PC-3 (cell line): ENCODE measurements around the gene NTN4. TPM values are rescaled to one million over a fixed set of nuclear protein-coding genes. Genes with fewer than 3 reads are reported as not detected.

Experiments
- ATAC-seq: fragments of 200-7000 bp; cut with Tn5 transposase; 2 replicates; pipeline ENCODE4 v1.9.1; 2020; ENCODE audit warnings: mild to moderate bottlenecking, moderate library complexity
- BruUV-seq: library from RNA; stranded (reverse); fragments of 400-500 nt; replicated peaks from 2 replicates; lab custom pipeline; 2021; lab: Mats Ljungman, UMichigan
- CTCF ChIA-PET: fragments of 300-600 bp; sonication (Branson Sonifier 250); formaldehyde crosslinking; loops from one replicate; lab custom pipeline; 2022; ENCODE audit warnings: antibody characterized with exemption; lab: Charles Lee
- POLR2A ChIA-PET: fragments of 300-600 bp; sonication (Branson Sonifier 250); formaldehyde crosslinking; loops from one replicate; lab custom pipeline; 2022; ENCODE audit warnings: antibody characterized with exemption; ENCODE audit not compliant: unreplicated experiment; lab: Charles Lee
- DNase-seq: peaks from one replicate; pipeline ENCODE4 v3.0.0-alpha.2; 2015
- H2AFZ ChIP-seq: fragments of 300-600 bp; sonication (generic); 2 replicates; pipeline ENCODE4 v1.6.0; 2016; ENCODE audit warnings: antibody characterized with exemption, low read length
- H3F3A ChIP-seq: fragments of 300-600 bp; sonication (generic); one replicate; pipeline ENCODE4 v1.6.0; 2017; ENCODE audit warnings: antibody characterized with exemption, low read length, control low read depth, mild to moderate bottlenecking; ENCODE audit not compliant: unreplicated experiment
- H3K27ac ChIP-seq: fragments of 300-600 bp; sonication (generic); 2 replicates; pipeline ENCODE4 v1.5.1; 2016; ENCODE audit warnings: mild to moderate bottlenecking, low read length
- H3K27me3 ChIP-seq: fragments of 300-600 bp; sonication (generic); 2 replicates; pipeline ENCODE4 v1.6.1; 2016; ENCODE audit warnings: low read length, mixed read lengths
- H3K36me3 ChIP-seq: fragments of 300-600 bp; sonication (generic); 2 replicates; pipeline ENCODE4 v1.6.1; 2016; ENCODE audit warnings: low read depth, mixed run types, low read length, mixed read lengths
- H3K4me1 ChIP-seq: fragments of 300-600 bp; sonication (generic); 2 replicates; pipeline ENCODE4 v1.5.1; 2016; ENCODE audit warnings: low read length; ENCODE audit not compliant: insufficient read depth
- H3K4me2 ChIP-seq: fragments of 300-600 bp; sonication (generic); 2 replicates; pipeline ENCODE4 v1.6.0; 2016; ENCODE audit warnings: low read length
- H3K4me3 ChIP-seq: fragments of 300-600 bp; sonication (generic); 2 replicates; pipeline ENCODE4 v1.5.1; 2016; ENCODE audit warnings: mild to moderate bottlenecking, low read length, mixed read lengths
- H3K79me2 ChIP-seq: fragments of 300-600 bp; sonication (generic); 2 replicates; pipeline ENCODE4 v1.6.1; 2017; ENCODE audit warnings: low read length, mixed read lengths
- H3K9ac ChIP-seq: fragments of 300-600 bp; sonication (generic); 2 replicates; pipeline ENCODE4 v1.6.0; 2016; ENCODE audit warnings: mild to moderate bottlenecking, low read length
- H3K9me2 ChIP-seq: fragments of 300-600 bp; sonication (generic); replicated peaks from 2 replicates; pipeline ENCODE4 v1.6.1; 2016; ENCODE audit warnings: mixed run types, low read length, mixed read lengths
- H3K9me3 ChIP-seq: fragments of 300-600 bp; sonication (generic); 2 replicates; pipeline ENCODE4 v1.6.1; 2016; ENCODE audit warnings: low read length, mixed read lengths
- H4K20me1 ChIP-seq: fragments of 300-600 bp; sonication (generic); 2 replicates; pipeline ENCODE4 v1.6.1; 2016; ENCODE audit warnings: low read length, mixed read lengths
- CTCF ChIP-seq: fragments of 300-600 bp; sonication (generic); conservative IDR thresholded peaks from 2 replicates; pipeline ENCODE4 v1.5.1; 2017; ENCODE audit warnings: antibody characterized with exemption, low read depth, mild to moderate bottlenecking, low read length
- EZH2 ChIP-seq: fragments of 300-600 bp; sonication (generic); IDR thresholded peaks from one replicate; pipeline ENCODE4 v1.6.1; 2017; ENCODE audit warnings: antibody characterized with exemption, mild to moderate bottlenecking, low read length; ENCODE audit not compliant: unreplicated experiment
- EZH2phosphoT487 ChIP-seq: fragments of 300-600 bp; sonication (generic); IDR thresholded peaks from 2 replicates; pipeline ENCODE4 v1.6.1; 2018; ENCODE audit warnings: mild to moderate bottlenecking, antibody characterized with exemption, low read length, borderline replicate concordance
- intact Hi-C: fragments of 100-400 bp; cut with micrococcal nuclease; formaldehyde crosslinking; loops from 2 replicates; pipeline ENCODE4 v1.9.0; 2023
- total RNA-seq: library from RNA; depleted of rRNA; stranded (reverse); fragments of >200 nt; gene quantifications from 2 replicates; pipeline ENCODE4 v1.2.3, GENCODE V29; 2014

Gene NTN4
- total RNA-seq, 1 experiment from 2014 or later, result 39.6 TPM

GRCh38 chr12:95742586-95742985, 48.0 kb downstream of the NTN4 start:
- ATAC-seq, result no peak
- H3K9me2 ChIP-seq, result no peaks in the 10 kb centered on the region
- H3F3A ChIP-seq, result peaks cover 4% of the 10 kb centered on the region
- no peak for TF ChIP-seq EZH2phosphoT487
- TF ChIP-seq EZH2, result no peak
- no peak for TF ChIP-seq CTCF
- no peaks in the 10 kb centered on the region for H3K27me3 ChIP-seq
- CTCF ChIA-PET, result no interaction called here
- H2AFZ ChIP-seq, result no peak overlapping the region
- POLR2A ChIA-PET, result no interaction called here
- H3K36me3 ChIP-seq, result peaks cover 20% of the 10 kb centered on the region
- H4K20me1 ChIP-seq, result no peaks in the 10 kb centered on the region
- no peak overlapping the region for H3K27ac ChIP-seq
- DNase-seq, result no peak
- no peak overlapping the region for H3K4me2 ChIP-seq
- H3K9ac ChIP-seq, result no peak overlapping the region
- no peaks in the 10 kb centered on the region for H3K79me2 ChIP-seq
- intact Hi-C loops, result loop anchor here (2.0 kb wide), 1 partner anchor 72 kb away; no protein-coding TSS in a partner anchor
- 0 out of 2 replicates have a peak, but pooled peaks cover 4% of the 10 kb centered on the region for H3K9me3 ChIP-seq
- no peak overlapping the region for H3K4me3 ChIP-seq
- 0 out of 2 replicates have a peak, but pooled peaks cover 4% of the 10 kb centered on the region for H3K4me1 ChIP-seq
- no TSS peak for BruUV-seq

GRCh38 chr12:95741635-95742034, 48.9 kb downstream of the NTN4 start:
- CTCF ChIA-PET, result no interaction called here
- H3K4me2 ChIP-seq, result no peak overlapping the region
- POLR2A ChIA-PET, result no interaction called here
- ATAC-seq (no peak), DNase-seq (no peak)
- 0 out of 2 replicates have a peak, but pooled peaks cover 4% of the 10 kb centered on the region for H3K4me1 ChIP-seq
- H2AFZ ChIP-seq, result no peak overlapping the region
- no TSS peak for BruUV-seq
- H3K36me3 ChIP-seq, result peaks cover 21% of the 10 kb centered on the region
- H3K79me2 ChIP-seq, result no peaks in the 10 kb centered on the region
- H3K4me3 ChIP-seq, result no peak overlapping the region
- peaks cover 4% of the 10 kb centered on the region for H3F3A ChIP-seq
- no peaks in the 10 kb centered on the region for H3K27me3 ChIP-seq
- H3K9me2 ChIP-seq, result no peaks in the 10 kb centered on the region
- H3K9ac ChIP-seq, result no peak overlapping the region
- TF ChIP-seq CTCF, result no peak
- no peak overlapping the region for H3K27ac ChIP-seq
- 0 out of 2 replicates have a peak, but pooled peaks cover 4% of the 10 kb centered on the region for H3K9me3 ChIP-seq
- H4K20me1 ChIP-seq, result no peaks in the 10 kb centered on the region
- intact Hi-C loops, result loop anchor here (2.0 kb wide), 1 partner anchor 73 kb away; no protein-coding TSS in a partner anchor

GRCh38 chr12:95740751-95741150, 49.8 kb downstream of the NTN4 start:
- H3K79me2 ChIP-seq, result no peaks in the 10 kb centered on the region
- no peaks in the 10 kb centered on the region for H3K27me3 ChIP-seq
- no peak overlapping the region for H3K27ac ChIP-seq
- no peak overlapping the region for H3K9ac ChIP-seq
- no peak overlapping the region for H3K4me3 ChIP-seq
- H4K20me1 ChIP-seq, result no peaks in the 10 kb centered on the region
- H2AFZ ChIP-seq, result no peak overlapping the region
- 0 out of 2 replicates have a peak, but pooled peaks cover 4% of the 10 kb centered on the region for H3K4me1 ChIP-seq
- TF ChIP-seq EZH2, result no peak
- H3F3A ChIP-seq, result peaks cover 4% of the 10 kb centered on the region
- CTCF ChIA-PET, result no interaction called here
- no peak overlapping the region for H3K4me2 ChIP-seq
- POLR2A ChIA-PET, result no interaction called here
- peaks cover 24% of the 10 kb centered on the region for H3K36me3 ChIP-seq
- ATAC-seq (no peak), DNase-seq (no peak)
- no peaks in the 10 kb centered on the region for H3K9me2 ChIP-seq
- 0 out of 2 replicates have a peak, but pooled peaks cover 4% of the 10 kb centered on the region for H3K9me3 ChIP-seq
- intact Hi-C loops, result no loop called here
- BruUV-seq, result no TSS peak
